Measurements from ENCODE around the gene CTBP2.

- TF ChIP-seq, protein P1, sequence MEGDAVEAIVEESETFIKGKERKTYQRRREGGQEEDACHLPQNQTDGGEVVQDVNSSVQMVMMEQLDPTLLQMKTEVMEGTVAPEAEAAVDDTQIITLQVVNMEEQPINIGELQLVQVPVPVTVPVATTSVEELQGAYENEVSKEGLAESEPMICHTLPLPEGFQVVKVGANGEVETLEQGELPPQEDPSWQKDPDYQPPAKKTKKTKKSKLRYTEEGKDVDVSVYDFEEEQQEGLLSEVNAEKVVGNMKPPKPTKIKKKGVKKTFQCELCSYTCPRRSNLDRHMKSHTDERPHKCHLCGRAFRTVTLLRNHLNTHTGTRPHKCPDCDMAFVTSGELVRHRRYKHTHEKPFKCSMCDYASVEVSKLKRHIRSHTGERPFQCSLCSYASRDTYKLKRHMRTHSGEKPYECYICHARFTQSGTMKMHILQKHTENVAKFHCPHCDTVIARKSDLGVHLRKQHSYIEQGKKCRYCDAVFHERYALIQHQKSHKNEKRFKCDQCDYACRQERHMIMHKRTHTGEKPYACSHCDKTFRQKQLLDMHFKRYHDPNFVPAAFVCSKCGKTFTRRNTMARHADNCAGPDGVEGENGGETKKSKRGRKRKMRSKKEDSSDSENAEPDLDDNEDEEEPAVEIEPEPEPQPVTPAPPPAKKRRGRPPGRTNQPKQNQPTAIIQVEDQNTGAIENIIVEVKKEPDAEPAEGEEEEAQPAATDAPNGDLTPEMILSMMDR (IDR thresholded peaks at IDR 0.05; ENCODE audit: low read depth, low read length, missing input control): no peak
- TF ChIP-seq ZBTB33 (IDR thresholded peaks at IDR 0.05): no peak
- TF ChIP-seq YY1 (IDR thresholded peaks at IDR 0.05): no peak
- TF ChIP-seq, protein P2, sequence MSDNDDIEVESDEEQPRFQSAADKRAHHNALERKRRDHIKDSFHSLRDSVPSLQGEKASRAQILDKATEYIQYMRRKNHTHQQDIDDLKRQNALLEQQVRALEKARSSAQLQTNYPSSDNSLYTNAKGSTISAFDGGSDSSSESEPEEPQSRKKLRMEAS (IDR thresholded peaks at IDR 0.05): no peak
- TF ChIP-seq JUND (IDR thresholded peaks at IDR 0.05): no peak
- no peak for TF ChIP-seq RXRA (IDR thresholded peaks at IDR 0.05)
- TF ChIP-seq GABPA (IDR thresholded peaks at IDR 0.05 in 1 of 2, conservative IDR thresholded peaks at IDR 0.05 in 1 of 2): no peak
- TF ChIP-seq EGR1 (IDR thresholded peaks at IDR 0.05; ENCODE audit: low read depth in 2 of 2): no peak
These were observed 189.1 kb downstream of the CTBP2 start for GRCh38 chr10:124971276-124971675.
